SK-N-MC (cell line): ENCODE results near the gene TP73.

ENCODE experiments used
- EZH2 ChIP-seq: fragments of 200-600 bp; sonication (generic); IDR thresholded peaks from one replicate; pipeline ENCODE4 v1.6.1; 2017; ENCODE audit warnings: antibody characterized with exemption
- POLR2AphosphoS5 ChIP-seq: IDR thresholded peaks from 2 replicates; pipeline ENCODE4 v1.6.1; 2012; ENCODE audit warnings: mild to moderate bottlenecking, low read depth, low read length, borderline replicate concordance

GRCh38 chr1:3681231-3681897 lies 29.0 kb downstream of the TP73 start:
- TF ChIP-seq EZH2 (no peak), POLR2AphosphoS5 (no peak)
